Epithelial cell of esophagus (primary cell): ENCODE results near the gene LRRTM3.

Source experiments
- DNase-seq: peaks from one replicate; pipeline ENCODE4 v3.0.0; 2010; ENCODE audit warnings: low read depth
- H3K4me3 ChIP-seq: 2 replicates; pipeline ENCODE4 v1.5.1; 2011; ENCODE audit warnings: mild to moderate bottlenecking, low read length, control low read depth
- CTCF ChIP-seq: IDR thresholded peaks from 2 replicates; pipeline ENCODE4 v1.5.1; 2011; ENCODE audit warnings: low read depth, mild to moderate bottlenecking, low read length, control low read depth, inconsistent platforms; ENCODE audit not compliant: insufficient read depth; ENCODE audit errors: missing control alignments

Gene LRRTM3

GRCh38 chr10:66951896-66952295, 26.1 kb downstream of the LRRTM3 start:
- DNase-seq: no peak
- no peak for TF ChIP-seq CTCF
- no peak overlapping the region for H3K4me3 ChIP-seq

DNA sequence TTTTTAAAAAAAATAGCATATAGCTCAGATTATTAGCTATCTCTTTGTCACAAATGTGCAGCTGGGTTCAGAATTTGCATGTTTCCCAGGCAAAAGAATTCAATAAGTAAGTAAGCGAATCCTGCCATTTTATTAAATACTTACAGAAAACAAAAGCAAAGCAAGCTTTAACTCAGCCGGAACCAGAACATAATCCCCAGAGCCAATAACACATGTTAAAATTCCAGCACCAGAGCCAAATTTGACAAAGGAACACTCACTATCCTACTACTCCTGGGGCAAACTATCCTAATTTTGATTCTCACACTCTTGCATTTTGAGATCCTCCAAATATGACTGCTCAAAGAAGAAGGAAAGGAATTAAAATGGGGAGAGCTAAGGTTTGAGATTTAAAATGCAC, 32.6 kb downstream of the LRRTM3 start:
- H3K4me3 ChIP-seq: no peak overlapping the region
- TF ChIP-seq CTCF: no peak
- no peak for DNase-seq

DNA sequence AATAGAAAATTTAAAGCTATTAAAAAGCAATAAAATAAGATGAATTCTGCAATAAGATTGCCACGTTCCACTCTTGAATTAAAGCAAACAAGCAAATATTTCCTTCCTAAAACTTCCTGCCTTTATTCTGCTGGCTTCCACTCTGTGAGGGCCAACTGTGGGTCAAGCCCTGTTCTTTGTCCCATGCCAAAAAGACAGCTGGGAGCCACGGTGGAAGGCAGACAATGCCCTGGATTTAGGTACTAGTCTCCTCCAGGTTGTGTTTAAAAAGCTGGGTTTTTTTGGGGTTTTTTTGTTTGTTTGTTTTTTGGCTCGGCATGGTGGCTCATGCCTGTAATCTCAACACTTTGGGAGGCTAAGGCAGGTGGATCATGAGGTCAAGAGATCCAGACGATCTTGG, 39.1 kb downstream of the LRRTM3 start:
- DNase-seq: no peak
- no peak for TF ChIP-seq CTCF
- H3K4me3 ChIP-seq: no peak overlapping the region

GRCh38 chr10:66980246-66980815, 54.5 kb downstream of the LRRTM3 start:
- H3K4me3 ChIP-seq: no peak overlapping the region
- TF ChIP-seq CTCF: no peak
- DNase-seq: no peak

GRCh38 chr10:66981361-66982052, 55.7 kb downstream of the LRRTM3 start:
- no peak for DNase-seq
- no peak for TF ChIP-seq CTCF
- H3K4me3 ChIP-seq: no peak overlapping the region

- DNase-seq: no peak
- no peak for TF ChIP-seq CTCF
- H3K4me3 ChIP-seq: no peak overlapping the region
Observed at GRCh38 chr10:66982053-66982420, 56.2 kb downstream of the LRRTM3 start.
